Neuron (in vitro differentiated cells): ENCODE measurements around the gene CDK19.
"Not testable (repeated sequence)": the region's sequence is repeated elsewhere in the genome, so short reads cannot be mapped to it uniquely, and the experiment has no call there.

Experiments used
- H2AFZ ChIP-seq: one replicate; pipeline ENCODE4 v1.6.1; 2013; ENCODE audit warnings: low read depth, mild to moderate bottlenecking, inconsistent platforms, low read length, moderate library complexity
- H3K27me3 ChIP-seq: one replicate; pipeline ENCODE4 v1.6.1; 2013; ENCODE audit warnings: low read length; ENCODE audit not compliant: insufficient read depth
- H3K36me3 ChIP-seq: one replicate; pipeline ENCODE4 v1.6.1; 2013; ENCODE audit warnings: low read length; ENCODE audit not compliant: insufficient read depth
- H3K4me1 ChIP-seq: one replicate; pipeline ENCODE4 v1.6.1; 2013; ENCODE audit warnings: low read length; ENCODE audit not compliant: insufficient read depth
- H3K4me3 ChIP-seq: 2 replicates; pipeline ENCODE4 v1.5.1; 2013; ENCODE audit warnings: mild to moderate bottlenecking, low read length, moderate library complexity
- H3K9me3 ChIP-seq: one replicate; pipeline ENCODE4 v1.6.1; 2013; ENCODE audit warnings: low read length

Gene CDK19

DNA sequence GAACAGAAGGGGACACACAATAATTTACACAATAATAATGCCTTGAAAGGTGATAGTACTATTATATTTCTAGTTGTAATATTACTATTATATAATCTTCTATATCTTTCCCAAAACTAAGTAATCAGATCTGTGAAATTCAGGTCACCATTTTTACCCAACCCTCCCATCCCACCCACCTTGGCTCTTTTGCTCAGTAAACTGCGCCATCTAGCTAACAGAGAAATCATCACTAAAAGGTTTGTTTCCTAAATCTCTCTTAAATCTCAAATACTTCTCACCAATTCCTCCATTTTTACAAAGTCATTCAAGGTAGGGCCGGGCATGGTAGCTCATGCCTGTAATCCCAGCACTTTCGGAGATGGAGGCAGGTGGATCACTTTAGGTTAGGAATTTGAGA lies 83.4 kb downstream of the CDK19 start:
- Histone ChIP-seq H3K36me3 (peaks cover 7% of the 10 kb centered on the region), H3K4me3 (no peak overlapping the region), H3K4me1 (no peaks in the 10 kb centered on the region), H2AFZ (no peak overlapping the region), H3K9me3 (no peaks in the 10 kb centered on the region), H3K27me3 (no peaks in the 10 kb centered on the region)

- no peaks in the 10 kb centered on the region for H3K27me3 ChIP-seq
- no peaks in the 10 kb centered on the region for H3K9me3 ChIP-seq
- peaks cover 7% of the 10 kb centered on the region for H3K36me3 ChIP-seq
- no peaks in the 10 kb centered on the region for H3K4me1 ChIP-seq
- no peak overlapping the region for H2AFZ ChIP-seq
- H3K4me3 ChIP-seq = no peak overlapping the region
These were observed 84.1 kb downstream of the CDK19 start for GRCh38 chr6:110731196-110731595.

GRCh38 chr6:110728501-110728900 lies 86.8 kb downstream of the CDK19 start:
- H3K36me3 ChIP-seq = peaks cover 2% of the 10 kb centered on the region
- no peaks in the 10 kb centered on the region for H3K4me1 ChIP-seq
- no peak overlapping the region for H2AFZ ChIP-seq
- H3K27me3 ChIP-seq = no peaks in the 10 kb centered on the region
- H3K9me3 ChIP-seq = no peaks in the 10 kb centered on the region
- no peak overlapping the region for H3K4me3 ChIP-seq

DNA sequence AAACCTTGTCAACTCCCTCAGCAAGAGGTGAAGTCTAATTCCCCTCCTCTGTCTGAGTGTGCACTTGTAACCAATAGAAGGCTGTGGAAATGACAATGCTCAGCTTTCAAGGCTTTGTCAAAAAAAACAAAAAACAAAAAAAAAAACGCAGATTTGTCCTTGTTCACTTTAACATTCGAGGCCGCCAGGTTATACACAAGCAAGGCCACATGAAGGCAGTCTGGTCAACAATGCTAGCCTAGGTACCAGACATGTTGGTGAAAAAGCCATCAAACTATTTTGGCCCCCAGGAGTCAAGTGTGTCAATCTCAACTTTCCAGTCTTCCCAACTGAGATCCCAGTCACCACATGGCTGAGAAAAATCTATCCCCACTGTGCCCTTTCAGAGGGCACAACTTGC lies 92.3 kb downstream of the CDK19 start:
- Histone ChIP-seq H3K27me3 (no peaks in the 10 kb centered on the region), H3K4me1 (no peaks in the 10 kb centered on the region), H3K9me3 (no peaks in the 10 kb centered on the region), H2AFZ (no peak overlapping the region), H3K36me3 (peaks cover 4% of the 10 kb centered on the region), H3K4me3 (no peak overlapping the region)

- no peak overlapping the region for H3K4me3 ChIP-seq
- H3K4me1 ChIP-seq = no peaks in the 10 kb centered on the region
- peaks cover 4% of the 10 kb centered on the region for H3K36me3 ChIP-seq
- H3K9me3 ChIP-seq = no peaks in the 10 kb centered on the region
- no peak overlapping the region for H2AFZ ChIP-seq
- H3K27me3 ChIP-seq = no peaks in the 10 kb centered on the region
These were observed 95.2 kb downstream of the CDK19 start for GRCh38 chr6:110720066-110720465.

GRCh38 chr6:110719601-110720000 lies 95.7 kb downstream of the CDK19 start:
- H3K4me3 ChIP-seq, H3K4me1 ChIP-seq, H2AFZ ChIP-seq, H3K36me3 ChIP-seq, H3K9me3 ChIP-seq, H3K27me3 ChIP-seq: not testable (repeated sequence)

- H3K4me1 ChIP-seq = peaks cover 7% of the 10 kb centered on the region
- no peaks in the 10 kb centered on the region for H3K36me3 ChIP-seq
These were observed 101.1 kb downstream of the CDK19 start for GRCh38 chr6:110714143-110714542.

DNA sequence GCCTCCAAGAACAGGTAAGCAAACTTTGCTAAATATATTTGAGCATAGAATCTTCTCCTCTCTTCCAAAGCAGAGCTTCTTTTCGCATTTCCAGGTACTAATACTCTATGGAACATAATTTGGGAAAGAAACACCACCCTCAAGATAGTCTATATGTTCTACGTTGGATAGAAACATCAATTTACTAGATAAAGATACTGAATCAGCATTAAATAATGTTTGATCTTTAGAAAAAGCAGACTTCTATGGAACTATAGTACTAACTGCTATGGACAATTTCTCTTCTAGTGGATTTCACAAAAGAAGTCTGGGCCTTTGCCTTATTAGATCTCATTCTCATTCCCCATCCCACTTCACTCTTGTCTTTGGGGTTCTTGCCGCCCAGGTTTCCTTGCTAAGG lies 103.0 kb downstream of the CDK19 start:
- Histone ChIP-seq H3K36me3 (no peaks in the 10 kb centered on the region), H2AFZ (no peak overlapping the region), H3K4me1 (peaks cover 7% of the 10 kb centered on the region), H3K9me3 (no peaks in the 10 kb centered on the region), H3K27me3 (no peaks in the 10 kb centered on the region), H3K4me3 (no peak overlapping the region)

More at GRCh38 chr6:110714143-110714542, 101.1 kb downstream of the CDK19 start:
- Histone ChIP-seq H3K27me3 (no peaks in the 10 kb centered on the region), H3K9me3 (no peaks in the 10 kb centered on the region), H2AFZ (no peak overlapping the region), H3K4me3 (no peak overlapping the region)

DNA sequence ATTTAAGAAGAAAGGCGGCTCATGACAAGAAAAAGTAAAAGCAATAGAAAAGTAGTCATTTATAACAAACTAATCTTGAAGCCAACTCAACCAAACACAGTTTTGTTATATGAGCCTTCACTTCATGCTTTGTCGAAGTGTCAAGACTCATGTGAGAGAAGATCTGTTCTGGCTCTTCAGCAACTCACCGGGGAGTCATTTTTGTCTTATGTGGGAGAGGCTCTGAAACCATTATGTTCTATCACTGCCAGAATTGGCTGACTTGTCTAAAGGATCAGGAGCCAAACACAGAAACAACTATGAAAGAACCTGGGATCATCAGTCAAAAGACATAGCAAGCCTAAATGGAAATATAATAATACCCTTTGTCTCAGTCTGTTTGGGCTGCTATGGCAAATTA lies 105.2 kb downstream of the CDK19 start:
- H3K9me3 ChIP-seq = no peaks in the 10 kb centered on the region
- H3K27me3 ChIP-seq = no peaks in the 10 kb centered on the region
- no peak overlapping the region for H3K4me3 ChIP-seq
- peaks cover 7% of the 10 kb centered on the region for H3K4me1 ChIP-seq
- no peak overlapping the region for H2AFZ ChIP-seq
- H3K36me3 ChIP-seq = no peaks in the 10 kb centered on the region

GRCh38 chr6:110708295-110708950 lies 106.8 kb downstream of the CDK19 start:
- Histone ChIP-seq H2AFZ (no peak overlapping the region), H3K4me3 (no peak overlapping the region), H3K27me3 (no peaks in the 10 kb centered on the region), H3K9me3 (no peaks in the 10 kb centered on the region), H3K36me3 (no peaks in the 10 kb centered on the region), H3K4me1 (peaks cover 7% of the 10 kb centered on the region)

- Histone ChIP-seq H3K9me3 (no peaks in the 10 kb centered on the region), H3K4me3 (no peak overlapping the region), H3K4me1 (peaks cover 5% of the 10 kb centered on the region), H2AFZ (no peak overlapping the region), H3K36me3 (no peaks in the 10 kb centered on the region), H3K27me3 (no peaks in the 10 kb centered on the region)
These were observed 109.7 kb downstream of the CDK19 start for GRCh38 chr6:110705543-110705942.

GRCh38 chr6:110703906-110704594 lies 111.2 kb downstream of the CDK19 start:
- no peak overlapping the region for H2AFZ ChIP-seq
- H3K27me3 ChIP-seq = no peaks in the 10 kb centered on the region
- H3K4me3 ChIP-seq = no peak overlapping the region
- H3K4me1 ChIP-seq = no peaks in the 10 kb centered on the region
- H3K36me3 ChIP-seq = no peaks in the 10 kb centered on the region
- no peaks in the 10 kb centered on the region for H3K9me3 ChIP-seq

DNA sequence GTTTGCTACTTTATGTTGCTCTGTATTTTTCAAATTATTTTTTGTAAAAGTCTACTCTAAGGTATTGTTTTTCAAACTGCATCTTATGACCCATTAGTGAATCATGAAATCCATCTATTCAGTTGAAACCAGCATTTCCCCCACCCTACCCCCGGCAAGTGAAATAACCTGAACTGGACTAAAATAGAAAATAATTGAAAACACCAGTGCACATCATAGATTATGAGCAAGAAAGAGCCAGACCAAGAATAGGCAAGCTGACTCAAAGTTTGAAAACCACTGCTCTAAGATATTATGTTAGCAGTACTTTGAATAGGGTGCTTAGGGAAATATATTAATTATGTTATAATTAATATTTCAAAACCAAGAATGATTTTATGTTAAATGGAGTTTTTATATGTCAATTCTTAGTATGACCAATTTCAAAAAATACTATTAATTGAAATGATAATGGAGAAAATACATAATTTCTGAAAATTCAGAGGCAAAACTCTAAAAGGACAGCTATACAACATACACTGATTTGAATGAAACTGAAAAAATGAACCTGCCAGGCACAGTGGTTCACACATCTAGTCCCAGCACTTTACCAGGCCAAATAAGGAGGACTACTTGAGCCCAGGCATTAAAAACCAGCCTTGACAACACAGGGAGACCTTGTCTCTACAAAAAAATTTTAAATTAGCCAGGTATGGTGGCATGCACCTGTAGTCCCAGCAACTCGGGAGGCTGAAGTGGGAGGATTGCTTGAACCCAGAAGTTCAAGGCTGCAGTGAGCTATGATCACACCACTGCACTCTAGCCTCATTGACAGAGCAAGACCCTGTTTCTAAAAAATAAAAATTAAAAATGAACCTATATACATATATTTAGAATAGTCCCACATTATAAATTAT lies 112.0 kb downstream of the CDK19 start:
- H3K9me3 ChIP-seq = no peaks in the 10 kb centered on the region
- H3K36me3 ChIP-seq = no peaks in the 10 kb centered on the region
- no peak overlapping the region for H3K4me3 ChIP-seq
- H3K27me3 ChIP-seq = no peaks in the 10 kb centered on the region
- no peak overlapping the region for H2AFZ ChIP-seq
- H3K4me1 ChIP-seq = no peaks in the 10 kb centered on the region
